GM12864 (cell line): ENCODE data around the gene SCN11A.

Source experiments
- DNase-seq: peaks from one replicate; pipeline ENCODE4 v3.0.0-alpha.2; 2011; ENCODE audit warnings: low read depth
- H3K4me3 ChIP-seq: 2 replicates; pipeline ENCODE4 v1.5.1; 2011; ENCODE audit warnings: mild to moderate bottlenecking, low read depth, low read length, control low read depth
- CTCF ChIP-seq: IDR thresholded peaks from 2 replicates; pipeline ENCODE4 v1.5.1; 2011; ENCODE audit warnings: low read depth, mild to moderate bottlenecking, moderate library complexity, low read length, control low read depth, inconsistent platforms; ENCODE audit errors: missing control alignments

Gene SCN11A

GRCh38 chr3:39022286-39022630, 29.5 kb downstream of the SCN11A start:
- no peak overlapping the region for H3K4me3 ChIP-seq
- no peak for DNase-seq
- TF ChIP-seq CTCF, result no peak

GRCh38 chr3:39021465-39022285, 30.1 kb downstream of the SCN11A start:
- H3K4me3 ChIP-seq, result no peak overlapping the region
- no peak for DNase-seq
- TF ChIP-seq CTCF, result no peak

- no peak overlapping the region for H3K4me3 ChIP-seq
- peak; percentile 15 for DNase-seq
- TF ChIP-seq CTCF, result no peak
These were observed 30.7 kb downstream of the SCN11A start for GRCh38 chr3:39021029-39021428.

GRCh38 chr3:39019299-39019698, 32.4 kb downstream of the SCN11A start:
- no peak for DNase-seq
- no peak for TF ChIP-seq CTCF
- H3K4me3 ChIP-seq, result no peak overlapping the region

GRCh38 chr3:39015418-39015817, 36.3 kb downstream of the SCN11A start:
- DNase-seq, result no peak
- no peak for TF ChIP-seq CTCF
- H3K4me3 ChIP-seq, result no peak overlapping the region

GRCh38 chr3:39013921-39014509, 37.7 kb downstream of the SCN11A start:
- no peak for TF ChIP-seq CTCF
- no peak for DNase-seq

GRCh38 chr3:39013289-39013688, 38.5 kb downstream of the SCN11A start:
- no peak overlapping the region for H3K4me3 ChIP-seq
- no peak for TF ChIP-seq CTCF
- no peak for DNase-seq

More at GRCh38 chr3:39013921-39014509, 37.7 kb downstream of the SCN11A start:
- no peak overlapping the region for H3K4me3 ChIP-seq
